K562 (cell line): ENCODE data around the gene ZNF326. TPM values are rescaled to one million over a fixed set of nuclear protein-coding genes. Genes with fewer than 3 reads are reported as not detected.

ENCODE experiments used
- CAMTA2 ChIP-seq: fragments of 250-450 bp; sonication (Bioruptor Pico); conservative IDR thresholded peaks from 2 replicates; pipeline ENCODE4 v1.5.1; 2022
- CSDE1 ChIP-seq, 2 experiments: fragments of 450-650 bp; IDR thresholded peaks; 2 replicates each; pipeline ENCODE4 v1.6.1; 2016; ENCODE audit warnings: mild to moderate bottlenecking in 1 of 2
- E2F5 ChIP-seq: sonication (generic); formaldehyde crosslinking; IDR thresholded peaks from 2 replicates; pipeline ENCODE4 v1.8.0; 2022; ENCODE audit warnings: mild to moderate bottlenecking, missing genetic modification reagents
- ELF4 ChIP-seq: fragments of 450-650 bp; formaldehyde crosslinking; IDR thresholded peaks from 2 replicates; pipeline ENCODE4 v1.4.0; 2022; ENCODE audit warnings: missing genetic modification characterization
- ETS2 ChIP-seq: IDR thresholded peaks from 2 replicates; pipeline ENCODE4 v1.6.1; 2016; ENCODE audit warnings: borderline replicate concordance, missing genetic modification characterization, mild to moderate bottlenecking, moderate library complexity, missing compliant biosample characterization; ENCODE audit not compliant: poor library complexity, severe bottlenecking
- GABPB1 ChIP-seq: sonication (generic); formaldehyde crosslinking; IDR thresholded peaks from 2 replicates; pipeline ENCODE4 v1.8.0; 2022; ENCODE audit warnings: mild to moderate bottlenecking, missing genetic modification reagents
- GABPB2 ChIP-seq: fragments of 250-450 bp; sonication (Bioruptor Pico); conservative IDR thresholded peaks from 2 replicates; pipeline ENCODE4 v1.5.1; 2021; ENCODE audit warnings: mild to moderate bottlenecking
- KAT2B ChIP-seq: IDR thresholded peaks from one replicate; pipeline ENCODE4 v1.6.1; 2012; ENCODE audit warnings: low read depth, mild to moderate bottlenecking, control low read depth, inconsistent platforms, low read length, moderate library complexity
- KLF10 ChIP-seq: fragments of 250-450 bp; sonication (Bioruptor Pico); IDR thresholded peaks from 2 replicates; pipeline ENCODE4 v1.6.1; 2021; ENCODE audit warnings: matching md5 sums
- MBD1 ChIP-seq: fragments of 250-450 bp; sonication (Bioruptor Pico); IDR thresholded peaks from 2 replicates; pipeline ENCODE4 v1.8.0; 2022; ENCODE audit warnings: inconsistent platforms
- NCOA4 ChIP-seq: fragments of 450-650 bp; IDR thresholded peaks from 2 replicates; pipeline ENCODE4 v1.6.1; 2018; ENCODE audit warnings: mild to moderate bottlenecking; ENCODE audit not compliant: partially characterized antibody
- NFIC ChIP-seq: fragments of 450-650 bp; IDR thresholded peaks from 2 replicates; pipeline ENCODE4 v1.6.1; 2017; ENCODE audit warnings: mild to moderate bottlenecking, inconsistent platforms
- PBX2 ChIP-seq, 2 experiments: IDR thresholded peaks in 1 of 2; conservative IDR thresholded peaks in 1 of 2; 2 replicates each; pipeline ENCODE4 v1.6.1; 2016; ENCODE audit warnings: low read depth in 2 of 2, mild to moderate bottlenecking in 1 of 2, missing compliant biosample characterization in 1 of 2, missing genetic modification characterization in 1 of 2, moderate library complexity in 1 of 2
- STAT5B ChIP-seq: fragments of 250-450 bp; sonication (Bioruptor Pico); IDR thresholded peaks from 2 replicates; pipeline ENCODE4 v1.8.0; 2021; ENCODE audit warnings: mild to moderate bottlenecking, inconsistent platforms
- TAF7 ChIP-seq: fragments of 450-650 bp; IDR thresholded peaks from 2 replicates; pipeline ENCODE4 v1.6.1; 2016; ENCODE audit warnings: missing genetic modification characterization, missing compliant biosample characterization
- THAP7 ChIP-seq: fragments of 250-450 bp; sonication (Bioruptor Pico); IDR thresholded peaks from 2 replicates; pipeline ENCODE4 v1.5.0; 2021
- ZBTB8A ChIP-seq: fragments of 450-650 bp; IDR thresholded peaks from 2 replicates; pipeline ENCODE4 v1.6.1; 2018; ENCODE audit warnings: mild to moderate bottlenecking, moderate library complexity; ENCODE audit not compliant: partially characterized antibody
- ZFP30 ChIP-seq: fragments of 250-450 bp; sonication (Bioruptor Pico); IDR thresholded peaks from 2 replicates; pipeline ENCODE4 v1.8.0; 2022; ENCODE audit warnings: moderate library complexity, mild to moderate bottlenecking, inconsistent platforms, borderline replicate concordance
- ZNF124 ChIP-seq: sonication (generic); formaldehyde crosslinking; IDR thresholded peaks from 2 replicates; pipeline ENCODE4 v1.8.1; 2022; ENCODE audit warnings: missing genetic modification reagents
- ZNF197 ChIP-seq: fragments of 200-800 bp; sonication (Bioruptor generic); IDR thresholded peaks from 2 replicates; pipeline ENCODE4 v1.6.1; 2016; ENCODE audit warnings: low read depth, missing genetic modification characterization, missing compliant biosample characterization
- ZNF239 ChIP-seq: fragments of 250-450 bp; sonication (Bioruptor Pico); IDR thresholded peaks from 2 replicates; pipeline ENCODE4 v1.4.0; 2020; ENCODE audit warnings: mild to moderate bottlenecking
- ZNF282 ChIP-seq: sonication (generic); formaldehyde crosslinking; IDR thresholded peaks from 2 replicates; pipeline ENCODE4 v1.8.1; 2023; ENCODE audit warnings: missing genetic modification reagents
- ZNF75A ChIP-seq: fragments of 450-650 bp; formaldehyde crosslinking; IDR thresholded peaks from 2 replicates; pipeline ENCODE4 v1.4.0; 2020; ENCODE audit warnings: mild to moderate bottlenecking
- polyA plus RNA-seq, 8 experiments: library from polyadenylated mRNA; depleted of rRNA in 4 of 8; stranded (reverse) in 5 of 8; unstranded in 3 of 8; fragments of >200 nt; fragmentation: Nextera tagmentation in 2 of 8; fragmentation: Illumina TruSeq in 1 of 8; extraction: Ambion mirVana in 2 of 8; extraction: Trizol in 1 of 8; gene quantifications; 2 replicates each; pipeline versions ENCODE4 v1.2.1 to v1.2.3, GENCODE V29; 2011 to 2014; ENCODE audit warnings: inconsistent platforms in 1 of 8, missing spikeins in 1 of 8
- total RNA-seq, 7 experiments: library from RNA; depleted of rRNA in 6 of 7; stranded (reverse); fragments of >200 nt in 6 of 7; fragmentation: Illumina TruSeq in 2 of 7; extraction: Trizol in 2 of 7; gene quantifications; 2 replicates each; pipeline versions ENCODE4 v1.2.1 to v1.2.3, GENCODE V29; 2011 to 2021; ENCODE audit warnings: low replicate concordance in 1 of 7

ZNF326 gene
- total and polyA plus RNA-seq, 9 of the 15 experiments (the other 6 are each of a cell fraction or from before 2014, with no cell fraction given), result 7.2 to 33.2 (median 20.1) TPM

DNA sequence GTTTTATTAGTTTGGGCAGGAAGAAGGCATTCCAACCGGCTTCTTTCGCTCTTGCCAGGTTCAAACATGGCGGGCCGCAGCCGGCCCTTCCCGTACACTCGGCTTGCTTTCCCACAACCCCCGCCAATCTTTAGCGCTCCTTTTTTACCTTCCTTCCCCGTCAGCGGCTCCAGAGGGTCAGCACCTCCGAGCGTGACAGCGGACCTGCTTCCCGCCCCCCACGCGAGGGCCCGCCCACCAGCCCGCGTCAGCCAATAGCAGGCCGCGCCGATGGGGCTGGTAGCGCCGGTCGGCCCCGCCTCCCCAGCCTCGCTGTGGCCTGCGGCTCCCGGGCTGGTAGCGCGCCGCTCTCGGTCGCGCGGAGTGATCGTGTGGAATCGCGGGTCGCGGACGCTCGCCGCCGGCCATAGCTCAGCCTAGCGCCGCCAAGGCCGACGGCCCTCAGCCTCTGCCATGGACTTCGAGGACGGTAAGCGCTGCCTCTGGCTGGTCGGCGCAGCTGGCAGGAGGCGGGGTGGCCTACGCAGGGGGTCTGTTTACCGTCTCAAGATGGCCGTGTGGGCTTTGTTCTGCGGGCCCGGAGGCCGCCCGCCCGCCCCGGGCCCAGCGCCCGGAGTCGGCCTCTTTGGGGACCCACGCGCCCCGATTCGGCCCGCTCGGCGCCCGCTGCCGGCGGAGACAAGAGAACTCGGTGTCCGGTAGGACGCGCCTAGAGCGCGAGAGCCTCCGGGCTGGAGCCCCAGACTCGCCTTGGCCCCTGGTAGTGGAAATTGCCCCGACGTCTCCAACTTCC lies at the start of gene ZNF326 (continued):
- no peak for TF ChIP-seq ZBTB8A
- no peak for TF ChIP-seq ELF4
- TF ChIP-seq NCOA4, result no peak
- TF ChIP-seq KLF10 (CRISPR knock-in tag), result no peak
- TF ChIP-seq KAT2B, result no peak
- TF ChIP-seq ETS2, result no peak
- peak; percentile 36; the same call in 1 of the 2 replicates for TF ChIP-seq ZNF75A (CRISPR knock-in tag)
- TF ChIP-seq NFIC, result peak; percentile 68
- peak; percentile 62; the same call in 1 of the 2 replicates for TF ChIP-seq TAF7
- peak; percentile 64; the same call in 1 of the 2 replicates for TF ChIP-seq GABPB1 (CRISPR knock-in tag)
- no peak; the same call in 1 of the 2 replicates for TF ChIP-seq E2F5 (CRISPR knock-in tag)
- TF ChIP-seq STAT5B, result no peak
- no peak for TF ChIP-seq ZFP30 (CRISPR knock-in tag)
- 0 out of 2 replicates have a peak, but pooled peaks have one; percentile 45 for TF ChIP-seq ZNF197
- TF ChIP-seq ZNF282 (CRISPR knock-in tag), result peak; percentile 34; the same call in 1 of the 2 replicates
- no peak for TF ChIP-seq ZNF124 (CRISPR knock-in tag)
- TF ChIP-seq GABPB2, result no peak
- TF ChIP-seq MBD1 (CRISPR knock-in tag), result no peak
- no peak for TF ChIP-seq CAMTA2 (CRISPR knock-in tag)
- TF ChIP-seq PBX2 (CRISPR knock-in tag; IDR thresholded peaks at IDR 0.05; ENCODE audit: low read depth), result no peak
- TF ChIP-seq PBX2 (tag; conservative IDR thresholded peaks at IDR 0.05; ENCODE audit: low read depth), result peak; percentile 31
- TF ChIP-seq ZNF239 (CRISPR knock-in tag), result no peak
- no peak for TF ChIP-seq THAP7 (CRISPR knock-in tag)
- TF ChIP-seq CSDE1 (IDR thresholded peaks at IDR 0.05), result no peak
